Activated naive CD8-positive, alpha-beta T cell treated with anti-CD3 and anti-CD28 coated beads, Interleukin-2, amount 10 ng/mL, durations not matched to agents 7 days and 5 days (primary cell): ENCODE results near the gene VPS51. TPM values are rescaled to one million over a fixed set of nuclear protein-coding genes. Genes with fewer than 3 reads are reported as not detected.

Source experiments
- ATAC-seq: fragments of 150-1000 bp; cut with Tn5 transposase; one replicate; pipeline ENCODE4 v1.10.0; 2021; ENCODE audit warnings: low read depth, moderate library complexity
- POLR2A ChIA-PET: fragments of 350-600 bp; sonication (Branson Sonifier 250); formaldehyde crosslinking; loops from one replicate; lab custom pipeline; 2021; ENCODE audit warnings: antibody characterized with exemption; lab: Charles Lee
- DNase-seq: peaks from one replicate; pipeline ENCODE4 v3.0.0; 2021
- H3K27ac Mint-ChIP-seq: one replicate; pipeline ENCODE4 v1.8.0; 2022; ENCODE audit warnings: mild to moderate bottlenecking, mixed read lengths
- H3K27me3 Mint-ChIP-seq: one replicate; pipeline ENCODE4 v1.8.0; 2022; ENCODE audit warnings: mild to moderate bottlenecking, moderate library complexity, mixed read lengths
- H3K36me3 Mint-ChIP-seq: one replicate; pipeline ENCODE4 v1.8.0; 2021; ENCODE audit warnings: mild to moderate bottlenecking, mixed read lengths
- H3K4me1 Mint-ChIP-seq: one replicate; pipeline ENCODE4 v1.8.0; 2021; ENCODE audit warnings: mixed read lengths
- H3K4me3 Mint-ChIP-seq: one replicate; pipeline ENCODE4 v1.8.0; 2022; ENCODE audit warnings: mild to moderate bottlenecking, moderate library complexity, mixed read lengths
- H3K9me3 Mint-ChIP-seq: one replicate; pipeline ENCODE4 v1.8.0; 2021; ENCODE audit warnings: mixed read lengths
- total RNA-seq, 2 experiments: library from RNA; stranded (reverse); gene quantifications; one replicate each; pipeline ENCODE4 v1.2.3, GENCODE V29; 2021

Gene VPS51
- total RNA-seq, 2 experiments from 2014 or later: 130 to 138 TPM

GRCh38 chr11:65060913-65061408 lies 35.1 kb upstream of the VPS51 start:
- POLR2A ChIA-PET: no interaction called here
- Mint-ChIP-seq H3K4me1 (peaks cover 12% of the 10 kb centered on the region), H3K27ac (no peak overlapping the region), H3K4me3 (no peak overlapping the region), H3K27me3 (no peaks in the 10 kb centered on the region), H3K9me3 (no peaks in the 10 kb centered on the region), H3K36me3 (no peaks in the 10 kb centered on the region)
- peak; percentile 26 for ATAC-seq
- no peak for DNase-seq

- Mint-ChIP-seq H3K4me1 (peaks cover 12% of the 10 kb centered on the region), H3K9me3 (no peaks in the 10 kb centered on the region), H3K27ac (no peak overlapping the region), H3K36me3 (no peaks in the 10 kb centered on the region), H3K4me3 (no peak overlapping the region), H3K27me3 (no peaks in the 10 kb centered on the region)
- POLR2A ChIA-PET: interaction anchor here (0.6 kb wide), 1 partner anchor 161 kb away, joined by 3 read pairs; no protein-coding TSS in a partner anchor
- ATAC-seq (no peak), DNase-seq (no peak)
Measured at GRCh38 chr11:65063532-65063931, 32.5 kb upstream of the VPS51 start.

GRCh38 chr11:65064847-65065240 lies 31.2 kb upstream of the VPS51 start:
- Mint-ChIP-seq H3K9me3 (no peaks in the 10 kb centered on the region), H3K27ac (no peak overlapping the region), H3K4me3 (no peak overlapping the region), H3K4me1 (peaks cover 14% of the 10 kb centered on the region), H3K27me3 (no peaks in the 10 kb centered on the region), H3K36me3 (no peaks in the 10 kb centered on the region)
- POLR2A ChIA-PET: no interaction called here
- DNase-seq: no peak
- no peak for ATAC-seq

GRCh38 chr11:65065851-65066250 lies 30.2 kb upstream of the VPS51 start:
- Mint-ChIP-seq H3K27me3 (no peaks in the 10 kb centered on the region), H3K27ac (no peak overlapping the region), H3K4me3 (no peak overlapping the region), H3K9me3 (no peaks in the 10 kb centered on the region), H3K36me3 (no peaks in the 10 kb centered on the region), H3K4me1 (peaks cover 9% of the 10 kb centered on the region)
- no peak for ATAC-seq
- POLR2A ChIA-PET: interaction anchor here (0.6 kb wide), 1 partner anchor 359 kb away, joined by 3 read pairs; no protein-coding TSS in a partner anchor
- DNase-seq: no peak

- POLR2A ChIA-PET: no interaction called here
Measured at GRCh38 chr11:65066315-65066714, 29.7 kb upstream of the VPS51 start.

GRCh38 chr11:65066805-65067291 lies 29.2 kb upstream of the VPS51 start:
- POLR2A ChIA-PET: no interaction called here
- Mint-ChIP-seq H3K9me3 (no peaks in the 10 kb centered on the region), H3K27me3 (no peaks in the 10 kb centered on the region), H3K4me1 (peaks cover 4% of the 10 kb centered on the region), H3K4me3 (no peak overlapping the region), H3K27ac (no peak overlapping the region), H3K36me3 (no peaks in the 10 kb centered on the region)
- DNase-seq (no peak), ATAC-seq (no peak)

More at GRCh38 chr11:65066315-65066714, 29.7 kb upstream of the VPS51 start:
- Mint-ChIP-seq H3K36me3 (no peaks in the 10 kb centered on the region), H3K27ac (no peak overlapping the region), H3K4me1 (peaks cover 4% of the 10 kb centered on the region), H3K27me3 (no peaks in the 10 kb centered on the region), H3K9me3 (no peaks in the 10 kb centered on the region), H3K4me3 (no peak overlapping the region)
- DNase-seq (no peak), ATAC-seq (no peak)

GRCh38 chr11:65067446-65067845 lies 28.6 kb upstream of the VPS51 start:
- Mint-ChIP-seq H3K27me3 (no peaks in the 10 kb centered on the region), H3K4me3 (no peak overlapping the region), H3K4me1 (peaks cover 4% of the 10 kb centered on the region), H3K36me3 (no peaks in the 10 kb centered on the region), H3K9me3 (no peaks in the 10 kb centered on the region), H3K27ac (no peak overlapping the region)
- POLR2A ChIA-PET: no interaction called here
- ATAC-seq (no peak), DNase-seq (no peak)

GRCh38 chr11:65069217-65069616 lies 26.8 kb upstream of the VPS51 start:
- H3K4me3 Mint-ChIP-seq: no peak overlapping the region
- no peaks in the 10 kb centered on the region for H3K27me3 Mint-ChIP-seq
- POLR2A ChIA-PET: interaction anchor here (0.5 kb wide), 1 partner anchor 53 kb away, joined by 3 read pairs; no protein-coding TSS in a partner anchor
- no peaks in the 10 kb centered on the region for H3K36me3 Mint-ChIP-seq
- H3K27ac Mint-ChIP-seq: no peak overlapping the region
- DNase-seq (no peak), ATAC-seq (no peak)
- peaks cover 4% of the 10 kb centered on the region for H3K4me1 Mint-ChIP-seq
- H3K9me3 Mint-ChIP-seq: no peaks in the 10 kb centered on the region

GRCh38 chr11:65071907-65072630 lies 23.9 kb upstream of the VPS51 start:
- no peaks in the 10 kb centered on the region for H3K9me3 Mint-ChIP-seq
- H3K27ac Mint-ChIP-seq: no peak overlapping the region
- DNase-seq: no peak
- no peaks in the 10 kb centered on the region for H3K27me3 Mint-ChIP-seq
- peaks cover 8% of the 10 kb centered on the region for H3K4me1 Mint-ChIP-seq
- POLR2A ChIA-PET: no interaction called here
- peaks cover 13% of the 10 kb centered on the region for H3K36me3 Mint-ChIP-seq
- ATAC-seq: no peak
- no peak overlapping the region for H3K4me3 Mint-ChIP-seq

GRCh38 chr11:65072631-65072966 lies 23.4 kb upstream of the VPS51 start:
- Mint-ChIP-seq H3K4me1 (peaks cover 12% of the 10 kb centered on the region), H3K36me3 (peaks cover 15% of the 10 kb centered on the region), H3K9me3 (no peaks in the 10 kb centered on the region), H3K27ac (no peak overlapping the region), H3K27me3 (no peaks in the 10 kb centered on the region), H3K4me3 (no peak overlapping the region)
- DNase-seq (no peak), ATAC-seq (no peak)
- POLR2A ChIA-PET: no interaction called here

GRCh38 chr11:65077451-65077850 lies 18.6 kb upstream of the VPS51 start:
- H3K36me3 Mint-ChIP-seq: peaks cover 38% of the 10 kb centered on the region
- peaks cover 44% of the 10 kb centered on the region for H3K4me1 Mint-ChIP-seq
- no peaks in the 10 kb centered on the region for H3K9me3 Mint-ChIP-seq
- DNase-seq (no peak), ATAC-seq (no peak)
- H3K4me3 Mint-ChIP-seq: no peak overlapping the region
- no peaks in the 10 kb centered on the region for H3K27me3 Mint-ChIP-seq
- POLR2A ChIA-PET: no interaction called here
- H3K27ac Mint-ChIP-seq: peak overlapping the region; percentile 21

GRCh38 chr11:65078151-65078550 lies 17.9 kb upstream of the VPS51 start:
- Mint-ChIP-seq H3K9me3 (no peaks in the 10 kb centered on the region), H3K4me3 (peak overlapping the region; percentile 53)
- ATAC-seq: peak; percentile 85

GRCh38 chr11:65078786-65079342 lies 17.1 kb upstream of the VPS51 start:
- peak overlapping the region; percentile 85 for H3K27ac Mint-ChIP-seq
- H3K27me3 Mint-ChIP-seq: no peaks in the 10 kb centered on the region
- DNase-seq (no peak), ATAC-seq (no peak)
- peaks cover 44% of the 10 kb centered on the region for H3K36me3 Mint-ChIP-seq
- POLR2A ChIA-PET: interaction anchor here (1.1 kb wide), 1 partner anchor 39 kb away, joined by 4 read pairs; no protein-coding TSS in a partner anchor
- H3K4me3 Mint-ChIP-seq: peak overlapping the region; percentile 53
- H3K9me3 Mint-ChIP-seq: no peaks in the 10 kb centered on the region
- peaks cover 51% of the 10 kb centered on the region for H3K4me1 Mint-ChIP-seq

More at GRCh38 chr11:65078151-65078550, 17.9 kb upstream of the VPS51 start:
- Mint-ChIP-seq H3K36me3 (peaks cover 44% of the 10 kb centered on the region), H3K27me3 (no peaks in the 10 kb centered on the region), H3K27ac (peak overlapping the region; percentile 85), H3K4me1 (peaks cover 50% of the 10 kb centered on the region)
- POLR2A ChIA-PET: no interaction called here
- peak; percentile 76 for DNase-seq
